Natural killer cell (primary cell): ENCODE data around the gene ANKRD13A. TPM values are rescaled to one million over a fixed set of nuclear protein-coding genes. Genes with fewer than 3 reads are reported as not detected.
"Not testable (repeated sequence)": the region's sequence is repeated elsewhere in the genome, so short reads cannot be mapped to it uniquely, and the experiment has no call there.

Source experiments
- ATAC-seq, 3 donors: fragments of 150-1000 bp in 2 of 3; fragments of 200-7000 bp in 1 of 3; cut with Tn5 transposase; 1 replicate in 1 of 3; 2 replicates in 2 of 3; pipeline ENCODE4 v1.10.0; 2021; ENCODE audit warnings: mild to moderate bottlenecking in 2 of 3, moderate library complexity in 2 of 3
- DNase-seq, 2 donors: peaks; one replicate each; pipeline versions ENCODE4 v3.0.0 to v3.0.0-alpha.2; 2013 to 2021; ENCODE audit warnings: mixed read lengths in 1 of 2
- H3K27ac ChIP-seq: one replicate; pipeline ENCODE4 v1.5.1; 2013; ENCODE audit warnings: mild to moderate bottlenecking, low read length
- H3K27me3 ChIP-seq: one replicate; pipeline ENCODE4 v1.6.1; 2013; ENCODE audit warnings: low read length; ENCODE audit not compliant: control insufficient read depth, insufficient read depth
- H3K36me3 ChIP-seq: one replicate; pipeline ENCODE4 v1.6.1; 2013; ENCODE audit warnings: low read length; ENCODE audit not compliant: control insufficient read depth, insufficient read depth
- H3K4me1 ChIP-seq: one replicate; pipeline ENCODE4 v1.6.1; 2013; ENCODE audit warnings: low read length; ENCODE audit not compliant: control insufficient read depth, insufficient read depth
- H3K4me3 ChIP-seq: one replicate; pipeline ENCODE4 v1.5.1; 2013; ENCODE audit warnings: low read length
- H3K9me3 ChIP-seq: one replicate; pipeline ENCODE4 v1.6.1; 2013; ENCODE audit warnings: low read length; ENCODE audit not compliant: control insufficient read depth, insufficient read depth
- H3K27ac Mint-ChIP-seq, 2 donors: one replicate each; pipeline ENCODE4 v1.8.0; 2022; ENCODE audit warnings: mild to moderate bottlenecking in 2 of 2, mixed read lengths in 2 of 2, moderate library complexity in 1 of 2
- H3K27me3 Mint-ChIP-seq, 2 donors: one replicate each; pipeline ENCODE4 v1.8.0; 2022; ENCODE audit warnings: low read depth in 2 of 2, mixed read lengths in 2 of 2
- H3K36me3 Mint-ChIP-seq: one replicate; pipeline ENCODE4 v1.8.0; 2022; ENCODE audit warnings: mixed read lengths
- H3K4me1 Mint-ChIP-seq, 2 donors: one replicate each; pipeline ENCODE4 v1.8.0; 2022; ENCODE audit warnings: mixed read lengths in 2 of 2
- H3K4me3 Mint-ChIP-seq: one replicate; pipeline ENCODE4 v1.8.0; 2022; ENCODE audit warnings: mild to moderate bottlenecking, moderate library complexity, mixed read lengths
- H3K9me3 Mint-ChIP-seq, 2 donors: one replicate each; pipeline ENCODE4 v1.8.0; 2022; ENCODE audit warnings: mixed read lengths in 2 of 2
- WGBS: methylation state at CpG from one replicate; pipeline ENCODE4 v1.1.7; 2013; ENCODE audit warnings: missing lambda C conversion rate; ENCODE audit not compliant: insufficient coverage; 5-methylcytosine and 5-hydroxymethylcytosine counted together
- intact Hi-C: fragments of 100-400 bp; cut with micrococcal nuclease; formaldehyde crosslinking; loops from one replicate; pipeline ENCODE4 v1.14.2; 2022
- total RNA-seq, 4 donors: library from RNA; stranded (reverse); fragments of 120-200 nt in 1 of 4; gene quantifications; one replicate each; pipeline versions ENCODE4 v1.2.3 to v1.2.4, GENCODE V29; 2013 to 2022
- TF ChIP-seq, protein P1 (sequence below): fragments of 200-600 bp; IDR thresholded peaks from one replicate; pipeline ENCODE4 v1.8.0; 2022; ENCODE audit warnings: antibody characterized with exemption

The ANKRD13A gene
- total RNA-seq, 3 donors from 2014 or later (not counting 1 experiment from before 2014, with no cell fraction given) = 74.9 to 93.6 (median 90.7) TPM

DNA sequence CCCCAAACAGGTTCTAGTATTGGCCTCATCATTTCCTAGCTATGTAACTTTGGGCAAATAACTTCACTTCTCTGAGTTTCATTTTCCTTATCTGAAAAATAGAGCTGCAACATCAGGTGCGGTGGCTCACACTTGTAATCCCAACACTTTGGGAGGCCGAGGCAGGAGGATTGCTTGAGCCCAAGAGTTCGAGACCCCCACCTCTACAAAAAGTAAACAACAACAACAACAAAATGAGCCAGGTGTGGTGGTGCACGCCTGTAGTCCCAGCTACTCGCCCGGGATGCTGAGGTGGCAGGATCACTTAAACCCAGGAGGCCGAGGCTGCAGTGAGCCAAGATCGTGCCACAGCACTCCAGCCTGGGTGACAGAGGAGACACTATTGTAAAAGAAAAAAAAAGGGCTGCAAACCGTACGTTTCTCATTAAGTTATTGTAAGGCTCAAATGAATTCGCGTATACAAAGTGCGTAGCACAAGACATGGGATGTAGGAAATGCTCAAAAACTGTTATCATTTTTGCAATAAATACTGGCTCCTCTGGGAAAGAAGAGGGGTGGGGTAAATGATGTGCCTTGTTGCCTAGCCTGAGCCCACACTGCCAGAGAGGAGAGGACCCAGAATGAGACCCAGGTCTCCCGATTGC lies 48.2 kb downstream of the ANKRD13A start:
- no peaks in the 10 kb centered on the region for H3K9me3 Mint-ChIP-seq
- ATAC-seq (no peak), DNase-seq (no peak)
- H3K27me3 Mint-ChIP-seq = no peaks in the 10 kb centered on the region
- intact Hi-C loops = loop anchor here (5.0 kb wide), 1 partner anchor 50 kb away; the partner anchor contains the start of genes ANKRD13A and GIT2
- no peaks in the 10 kb centered on the region for H3K36me3 Mint-ChIP-seq
- peaks cover 23% of the 10 kb centered on the region for H3K4me1 ChIP-seq
- peak overlapping the region; percentile 73 for H3K27ac ChIP-seq
- TF ChIP-seq, protein P1, sequence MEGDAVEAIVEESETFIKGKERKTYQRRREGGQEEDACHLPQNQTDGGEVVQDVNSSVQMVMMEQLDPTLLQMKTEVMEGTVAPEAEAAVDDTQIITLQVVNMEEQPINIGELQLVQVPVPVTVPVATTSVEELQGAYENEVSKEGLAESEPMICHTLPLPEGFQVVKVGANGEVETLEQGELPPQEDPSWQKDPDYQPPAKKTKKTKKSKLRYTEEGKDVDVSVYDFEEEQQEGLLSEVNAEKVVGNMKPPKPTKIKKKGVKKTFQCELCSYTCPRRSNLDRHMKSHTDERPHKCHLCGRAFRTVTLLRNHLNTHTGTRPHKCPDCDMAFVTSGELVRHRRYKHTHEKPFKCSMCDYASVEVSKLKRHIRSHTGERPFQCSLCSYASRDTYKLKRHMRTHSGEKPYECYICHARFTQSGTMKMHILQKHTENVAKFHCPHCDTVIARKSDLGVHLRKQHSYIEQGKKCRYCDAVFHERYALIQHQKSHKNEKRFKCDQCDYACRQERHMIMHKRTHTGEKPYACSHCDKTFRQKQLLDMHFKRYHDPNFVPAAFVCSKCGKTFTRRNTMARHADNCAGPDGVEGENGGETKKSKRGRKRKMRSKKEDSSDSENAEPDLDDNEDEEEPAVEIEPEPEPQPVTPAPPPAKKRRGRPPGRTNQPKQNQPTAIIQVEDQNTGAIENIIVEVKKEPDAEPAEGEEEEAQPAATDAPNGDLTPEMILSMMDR = no peak
- H3K4me3 Mint-ChIP-seq = peak overlapping the region; percentile 88
- WGBS = 81% methylated on average over 14 of the region's 14 CpGs
- peak overlapping the region; percentile 87 to 93 for H3K27ac Mint-ChIP-seq
- H3K4me1 Mint-ChIP-seq = peaks cover 20 to 34% of the 10 kb centered on the region in 2 donors
- no peaks in the 10 kb centered on the region for H3K27me3 ChIP-seq
- H3K36me3 ChIP-seq = peaks cover 2% of the 10 kb centered on the region
- peak overlapping the region; percentile 66 for H3K4me3 ChIP-seq
- H3K9me3 ChIP-seq = no peaks in the 10 kb centered on the region

DNA sequence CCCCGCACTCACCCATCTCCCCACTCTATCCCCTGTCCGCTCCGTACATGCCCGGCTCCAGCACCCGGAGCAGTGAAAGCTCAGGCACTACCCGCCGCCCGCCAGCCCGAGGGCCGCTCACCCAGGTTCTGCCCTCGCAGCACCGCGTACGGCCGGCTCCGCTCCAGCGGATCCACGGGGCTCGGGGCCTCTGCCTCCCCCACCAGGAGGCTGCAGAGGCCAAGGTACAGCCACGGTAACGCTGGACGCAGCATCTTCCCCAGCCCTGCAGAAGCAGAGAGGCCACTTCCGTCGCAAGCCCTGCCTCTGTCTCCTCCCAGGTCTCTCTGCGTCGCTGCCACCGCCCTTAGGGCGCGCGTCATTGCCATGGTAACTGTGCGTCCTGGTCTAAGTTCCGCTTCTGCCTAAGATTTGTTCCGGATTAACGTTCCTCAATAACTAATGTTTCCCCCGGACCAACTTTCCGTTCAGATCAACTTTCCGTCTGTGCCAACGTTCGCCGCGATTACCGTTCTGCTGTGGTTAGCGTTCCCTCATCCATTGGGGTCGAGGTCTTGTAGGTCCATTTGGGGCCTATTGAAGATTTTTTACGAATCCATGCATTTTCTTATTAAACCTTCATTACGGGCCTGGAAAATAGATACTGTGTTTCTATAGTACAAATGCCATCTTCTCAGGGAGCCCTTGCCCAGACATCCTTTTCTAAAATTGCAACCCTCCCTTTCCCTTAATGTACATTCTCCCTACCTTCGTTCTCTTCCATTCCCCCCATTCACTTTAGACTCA lies 49.2 kb downstream of the ANKRD13A start, which contains the start of gene C12orf76:
C12orf76 (minus strand) TSS at position 281 of the 786 bp plus-strand sequence; CDS start at position 254, 27 bp downstream.
- DNase-seq = peak; percentile 80 to 98
- 1% methylated on average over 47 of the region's 47 CpGs for WGBS
- no peaks in the 10 kb centered on the region for H3K9me3 Mint-ChIP-seq

DNA sequence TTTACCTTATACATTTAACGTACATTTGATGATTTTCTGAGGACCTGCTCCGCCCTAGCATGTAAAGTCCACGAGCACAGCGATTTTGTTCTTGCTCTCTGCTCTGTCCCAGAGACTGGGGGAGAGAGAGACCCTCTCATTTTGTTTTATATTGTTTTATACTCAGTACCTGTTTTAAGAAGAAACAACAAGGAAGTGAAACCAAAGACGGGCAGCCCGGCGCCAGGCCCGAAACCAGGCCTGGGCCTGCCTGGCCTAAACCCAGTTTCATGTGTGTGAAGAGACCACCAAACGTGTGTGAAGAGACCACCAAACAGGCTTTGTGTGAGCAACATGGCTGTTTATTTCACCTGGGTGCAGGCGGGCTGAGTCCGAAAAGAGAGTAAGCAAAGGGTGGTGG lies 49.8 kb downstream of the ANKRD13A start:
- H3K4me3 Mint-ChIP-seq = peak overlapping the region; percentile 88
- H3K27ac Mint-ChIP-seq = peak overlapping the region; percentile 87 to 93
- H3K9me3 Mint-ChIP-seq, ATAC-seq, H3K36me3 Mint-ChIP-seq, H3K27me3 Mint-ChIP-seq, H3K36me3 ChIP-seq, DNase-seq, H3K9me3 ChIP-seq, H3K27me3 ChIP-seq: not testable (repeated sequence)
- Histone ChIP-seq H3K4me1 (peaks cover 20% of the 10 kb centered on the region), H3K4me3 (peak overlapping the region; percentile 66), H3K27ac (peak overlapping the region; percentile 73)
- 74% methylated on average over 10 of the region's 11 CpGs for WGBS
- intact Hi-C loops = loop anchor here (5.0 kb wide), 1 partner anchor 52 kb away; the partner anchor contains the start of genes ANKRD13A and GIT2
- H3K4me1 Mint-ChIP-seq = peaks cover 13 to 27% of the 10 kb centered on the region in 2 donors

More for the DNA sequence above, 49.2 kb downstream of the ANKRD13A start, which contains the start of gene C12orf76:
- Histone ChIP-seq H3K36me3 (no peaks in the 10 kb centered on the region), H3K4me1 (peaks cover 20% of the 10 kb centered on the region), H3K27me3 (no peaks in the 10 kb centered on the region), H3K9me3 (no peaks in the 10 kb centered on the region), H3K27ac (peak within 1 kb of the TSS; percentile 73), H3K4me3 (peak within 1 kb of the TSS; percentile 66)
- H3K4me3 Mint-ChIP-seq = peak within 1 kb of the TSS; percentile 88
- TF ChIP-seq, protein P1 = no peak
- H3K27ac Mint-ChIP-seq = peak within 1 kb of the TSS; percentile 87 to 93
- H3K4me1 Mint-ChIP-seq = peaks cover 13 to 27% of the 10 kb centered on the region in 2 donors
- intact Hi-C loops = loop anchor here (1.0 to 5.0 kb wide), 2 partner anchors 31 to 51 kb away; partner anchors contain the start of genes ANKRD13A and GIT2
- peak; percentile 99 to 100 (median 100) for ATAC-seq
- no peaks in the 10 kb centered on the region for H3K36me3 Mint-ChIP-seq
- no peaks in the 10 kb centered on the region for H3K27me3 Mint-ChIP-seq

DNA sequence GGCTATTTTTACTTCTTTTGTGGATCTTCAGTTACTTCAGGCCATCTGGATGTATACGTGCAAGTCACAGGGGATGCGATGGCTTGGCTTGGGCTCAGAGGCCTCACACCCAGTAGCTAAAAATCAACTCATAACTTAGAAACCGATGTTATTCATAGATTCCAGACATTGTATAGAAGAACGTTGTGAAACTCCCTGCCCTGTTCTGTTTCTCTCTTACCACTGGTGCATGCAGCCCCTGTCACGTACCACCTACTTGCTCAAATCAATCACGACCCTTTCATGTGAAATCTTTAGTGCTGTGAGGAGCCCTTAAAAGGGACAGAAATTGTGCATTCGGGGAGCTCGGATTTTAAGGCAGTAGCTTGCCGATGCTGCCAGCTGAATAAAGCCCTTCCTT lies 50.4 kb downstream of the ANKRD13A start:
- intact Hi-C loops = loop anchor here (5.0 kb wide), 1 partner anchor 52 kb away; the partner anchor contains the start of genes ANKRD13A and GIT2
- 88% methylated on average over 9 of the region's 9 CpGs for WGBS
- Mint-ChIP-seq H3K4me3 (peak overlapping the region; percentile 37), H3K4me1 (peaks cover 13 to 27% of the 10 kb centered on the region in 2 donors), H3K27ac (peak overlapping the region; percentile 87 to 93)
- H3K36me3 ChIP-seq, H3K4me3 ChIP-seq, DNase-seq, H3K27me3 ChIP-seq, H3K27me3 Mint-ChIP-seq, H3K9me3 ChIP-seq, H3K9me3 Mint-ChIP-seq, H3K27ac ChIP-seq, H3K36me3 Mint-ChIP-seq, ATAC-seq: not testable (repeated sequence)
- peaks cover 20% of the 10 kb centered on the region for H3K4me1 ChIP-seq
